CD8-positive, alpha-beta memory T cell (primary cell): ENCODE results near the gene MAMDC4. TPM values are rescaled to one million over a fixed set of nuclear protein-coding genes. Genes with fewer than 3 reads are reported as not detected.

Experiments used
- CTCF ChIA-PET: fragments of 350-600 bp; sonication (Branson Sonifier 250); formaldehyde crosslinking; loops from one replicate; lab custom pipeline; 2021; ENCODE audit warnings: antibody characterized with exemption; lab: Charles Lee
- POLR2A ChIA-PET: fragments of 350-600 bp; sonication (Branson Sonifier 250); formaldehyde crosslinking; loops from one replicate; lab custom pipeline; 2021; ENCODE audit warnings: antibody characterized with exemption; lab: Charles Lee
- DNase-seq, 5 donors: peaks; one replicate each; pipeline versions ENCODE4 v3.0.0 to v3.0.0-alpha.2; 2020 to 2022; ENCODE audit warnings: mixed read lengths in 1 of 5
- H3K27ac ChIP-seq: one replicate; pipeline ENCODE4 v1.7.0; 2013; ENCODE audit warnings: low read depth, mild to moderate bottlenecking, low read length, moderate library complexity
- H3K27me3 ChIP-seq: 2 replicates; pipeline ENCODE4 v1.7.0; 2013; ENCODE audit warnings: low read length, mild to moderate bottlenecking; ENCODE audit not compliant: insufficient read depth, poor library complexity, severe bottlenecking
- H3K36me3 ChIP-seq: 2 replicates; pipeline ENCODE4 v1.7.0; 2013; ENCODE audit warnings: mild to moderate bottlenecking, low read length, moderate library complexity; ENCODE audit not compliant: insufficient read depth
- H3K4me1 ChIP-seq: 2 replicates; pipeline ENCODE4 v1.7.0; 2013; ENCODE audit warnings: mild to moderate bottlenecking, low read length, moderate library complexity; ENCODE audit not compliant: insufficient read depth
- H3K4me3 ChIP-seq: 2 replicates; pipeline ENCODE4 v1.7.0; 2013; ENCODE audit warnings: mild to moderate bottlenecking, low read length
- H3K9me3 ChIP-seq: 2 replicates; pipeline ENCODE4 v1.7.0; 2013; ENCODE audit warnings: mild to moderate bottlenecking, low read length
- H3K27ac Mint-ChIP-seq, 8 donors: one replicate each; pipeline ENCODE4 v1.8.0; 2020 to 2021; ENCODE audit warnings: mixed read lengths in 8 of 8, mild to moderate bottlenecking in 6 of 8, inconsistent platforms in 3 of 8, moderate library complexity in 3 of 8
- H3K27me3 Mint-ChIP-seq, 2 donors: one replicate each; pipeline ENCODE4 v1.8.0; 2020 to 2021; ENCODE audit warnings: mixed read lengths in 2 of 2, mild to moderate bottlenecking in 1 of 2, moderate library complexity in 1 of 2
- H3K36me3 Mint-ChIP-seq, 3 donors: one replicate each; pipeline ENCODE4 v1.8.0; 2020 to 2021; ENCODE audit warnings: mixed read lengths in 3 of 3, inconsistent platforms in 1 of 3, mild to moderate bottlenecking in 1 of 3
- H3K4me1 Mint-ChIP-seq, 3 donors: one replicate each; pipeline ENCODE4 v1.8.0; 2020 to 2021; ENCODE audit warnings: mixed read lengths in 3 of 3, inconsistent platforms in 1 of 3, mild to moderate bottlenecking in 1 of 3
- H3K4me3 Mint-ChIP-seq, 7 donors: one replicate each; pipeline ENCODE4 v1.8.0; 2020 to 2021; ENCODE audit warnings: mixed read lengths in 7 of 7, mild to moderate bottlenecking in 6 of 7, moderate library complexity in 4 of 7, inconsistent platforms in 2 of 7
- H3K9me3 Mint-ChIP-seq, 5 donors: one replicate each; pipeline ENCODE4 v1.8.0; 2020 to 2022; ENCODE audit warnings: mixed read lengths in 5 of 5, mild to moderate bottlenecking in 3 of 5, moderate library complexity in 2 of 5, inconsistent platforms in 1 of 5
- polyA plus RNA-seq: library from polyadenylated mRNA; unstranded; fragments of 300-500 nt; fragmentation: Illumina TruSeq; gene quantifications from one replicate; pipeline ENCODE4 v1.2.3, GENCODE V29; 2021
- total RNA-seq, 2 experiments: library from RNA; stranded (reverse); gene quantifications; one replicate each; pipeline ENCODE4 v1.2.3, GENCODE V29; 2021

Gene MAMDC4
- total and polyA plus RNA-seq, 3 experiments from 2014 or later = 12.2 to 12.9 TPM; not detected in 1

GRCh38 chr9:136889858-136890257, 37.7 kb downstream of the MAMDC4 start:
- Mint-ChIP-seq H3K4me3 (peak overlapping the region in 1 of 7 donors; percentile 56), H3K4me1 (peaks cover 18 to 61% (median 22%) of the 10 kb centered on the region in 3 donors), H3K36me3 (peaks cover 0 to 33% (median 0%) of the 10 kb centered on the region in 3 donors), H3K27ac (no peak overlapping the region), H3K9me3 (no peaks in the 10 kb centered on the region), H3K27me3 (no peaks in the 10 kb centered on the region)
- Histone ChIP-seq H3K27ac (no peak overlapping the region), H3K36me3 (no peaks in the 10 kb centered on the region), H3K9me3 (no peaks in the 10 kb centered on the region), H3K4me1 (peaks cover 17% of the 10 kb centered on the region), H3K4me3 (no peak overlapping the region), H3K27me3 (no peaks in the 10 kb centered on the region)
- ChIA-PET CTCF (interaction anchor here (0.6 kb wide), 1 partner anchor 73 kb away, joined by 4 read pairs; no protein-coding TSS in a partner anchor), POLR2A (no interaction called here)
- no peak for DNase-seq

DNA sequence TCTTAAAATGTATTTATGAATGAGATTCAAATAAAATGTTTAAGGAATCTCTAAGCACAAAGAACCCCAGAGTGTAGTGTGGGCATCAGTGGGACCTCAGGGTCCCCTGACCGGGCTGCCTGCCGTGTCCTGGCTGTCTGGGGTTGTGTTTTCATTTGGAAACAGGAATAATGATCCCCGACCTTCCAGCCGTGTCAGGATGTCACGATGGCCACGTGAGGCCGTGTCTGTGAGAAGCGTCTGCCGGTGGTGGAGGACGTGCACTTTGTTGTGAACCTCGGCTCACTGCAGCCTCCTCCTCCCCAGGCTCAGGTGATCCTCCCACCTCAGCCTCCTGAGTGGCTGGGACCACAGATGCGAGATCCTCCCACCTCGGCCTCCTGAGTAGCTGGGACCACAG, 38.5 kb downstream of the MAMDC4 start:
- Histone ChIP-seq H3K4me1 (peaks cover 9% of the 10 kb centered on the region), H3K27ac (no peak overlapping the region), H3K36me3 (no peaks in the 10 kb centered on the region), H3K27me3 (no peaks in the 10 kb centered on the region), H3K9me3 (no peaks in the 10 kb centered on the region), H3K4me3 (no peak overlapping the region)
- Mint-ChIP-seq H3K4me1 (peaks cover 18 to 60% (median 22%) of the 10 kb centered on the region in 3 donors), H3K27ac (no peak overlapping the region), H3K36me3 (peaks cover 0 to 36% (median 0%) of the 10 kb centered on the region in 3 donors), H3K9me3 (no peaks in the 10 kb centered on the region), H3K4me3 (peak overlapping the region in 1 of 7 donors; percentile 56), H3K27me3 (no peaks in the 10 kb centered on the region)
- ChIA-PET CTCF (interaction anchor here (0.6 to 1.5 kb wide), 2 partner anchors 74 to 145 kb away, joined by 3 to 4 read pairs; no protein-coding TSS in a partner anchor), POLR2A (no interaction called here)
- DNase-seq = no peak

GRCh38 chr9:136896027-136896426, 43.9 kb downstream of the MAMDC4 start:
- H3K4me1 ChIP-seq = no peaks in the 10 kb centered on the region
- H3K27me3 ChIP-seq = no peaks in the 10 kb centered on the region
- no peaks in the 10 kb centered on the region for H3K9me3 Mint-ChIP-seq
- H3K36me3 Mint-ChIP-seq = peaks cover 0 to 46% (median 2%) of the 10 kb centered on the region in 3 donors
- DNase-seq = no peak
- H3K4me3 Mint-ChIP-seq = no peak overlapping the region
- H3K27ac Mint-ChIP-seq = peak overlapping the region in 3 of 8 donors; percentile 23 to 91 (median 29)
- H3K36me3 ChIP-seq = peaks cover 9% of the 10 kb centered on the region
- H3K4me1 Mint-ChIP-seq = peaks cover 12 to 46% (median 21%) of the 10 kb centered on the region in 3 donors
- no peak overlapping the region for H3K4me3 ChIP-seq
- ChIA-PET POLR2A (no interaction called here), CTCF (interaction anchor here (0.7 to 1.1 kb wide), 3 partner anchors 8 to 139 kb away, joined by 3 to 4 read pairs (median 3); partner anchors contain the start of gene AJM1)
- no peaks in the 10 kb centered on the region for H3K27me3 Mint-ChIP-seq
- no peak overlapping the region for H3K27ac ChIP-seq
- no peaks in the 10 kb centered on the region for H3K9me3 ChIP-seq

DNA sequence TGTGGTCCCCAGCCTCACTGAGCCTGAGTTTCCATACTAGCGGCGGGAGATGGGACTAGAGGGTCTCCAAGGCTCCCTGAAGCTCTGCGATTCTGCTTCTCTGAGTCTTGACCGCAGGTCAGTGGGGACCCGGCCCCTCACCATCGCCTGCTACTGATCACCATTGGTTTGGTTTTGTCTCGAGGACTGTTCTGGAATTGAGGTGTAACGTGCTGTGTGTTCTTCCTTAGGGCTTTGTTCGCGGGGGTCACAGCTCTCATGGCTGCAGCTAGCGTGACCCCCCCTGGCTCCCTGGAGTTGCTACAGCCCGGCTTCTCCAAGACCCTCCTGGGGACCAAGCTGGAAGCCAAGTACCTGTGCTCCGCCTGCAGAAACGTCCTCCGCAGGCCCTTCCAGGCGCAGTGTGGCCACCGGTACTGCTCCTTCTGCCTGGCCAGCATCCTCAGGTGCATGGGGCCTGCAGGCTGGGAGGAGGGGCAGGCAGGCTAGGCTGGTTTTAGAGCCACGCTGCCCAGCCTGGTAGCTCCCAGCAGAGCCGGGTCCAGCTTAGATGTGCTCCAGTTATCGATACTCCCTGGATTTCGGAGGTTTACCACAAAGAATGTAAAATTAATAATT, 46.4 kb downstream of the MAMDC4 start:
- H3K27ac Mint-ChIP-seq = peak overlapping the region in 5 of 8 donors; percentile 17 to 87 (median 48)
- no peaks in the 10 kb centered on the region for H3K27me3 Mint-ChIP-seq
- no peaks in the 10 kb centered on the region for H3K9me3 Mint-ChIP-seq
- Histone ChIP-seq H3K4me3 (no peak overlapping the region), H3K27ac (no peak overlapping the region), H3K36me3 (peaks cover 16% of the 10 kb centered on the region), H3K9me3 (no peaks in the 10 kb centered on the region), H3K4me1 (peaks cover 24% of the 10 kb centered on the region), H3K27me3 (no peaks in the 10 kb centered on the region)
- H3K4me3 Mint-ChIP-seq = no peak overlapping the region
- DNase-seq = no peak
- H3K4me1 Mint-ChIP-seq = peaks cover 38 to 55% (median 39%) of the 10 kb centered on the region in 3 donors
- POLR2A ChIA-PET = no interaction called here
- peaks cover 0 to 46% (median 2%) of the 10 kb centered on the region in 3 donors for H3K36me3 Mint-ChIP-seq
- CTCF ChIA-PET = interaction anchor here (0.7 to 1.3 kb wide), 3 partner anchors 10 to 56 kb away, joined by 3 read pairs; no protein-coding TSS in a partner anchor

GRCh38 chr9:136899196-136899595, 47.0 kb downstream of the MAMDC4 start:
- POLR2A ChIA-PET = no interaction called here
- Histone ChIP-seq H3K36me3 (peaks cover 16% of the 10 kb centered on the region), H3K4me3 (no peak overlapping the region), H3K4me1 (peaks cover 30% of the 10 kb centered on the region), H3K27ac (no peak overlapping the region), H3K27me3 (no peaks in the 10 kb centered on the region), H3K9me3 (no peaks in the 10 kb centered on the region)
- H3K4me3 Mint-ChIP-seq = no peak overlapping the region
- H3K36me3 Mint-ChIP-seq = peaks cover 0 to 44% (median 2%) of the 10 kb centered on the region in 3 donors
- H3K9me3 Mint-ChIP-seq = no peaks in the 10 kb centered on the region
- no peaks in the 10 kb centered on the region for H3K27me3 Mint-ChIP-seq
- CTCF ChIA-PET = interaction anchor here (1.3 kb wide), 1 partner anchor 51 kb away, joined by 3 read pairs; no protein-coding TSS in a partner anchor
- H3K27ac Mint-ChIP-seq = peak overlapping the region in 6 of 8 donors; percentile 50 to 99 (median 74)
- peaks cover 38 to 57% (median 41%) of the 10 kb centered on the region in 3 donors for H3K4me1 Mint-ChIP-seq
- no peak for DNase-seq

DNA sequence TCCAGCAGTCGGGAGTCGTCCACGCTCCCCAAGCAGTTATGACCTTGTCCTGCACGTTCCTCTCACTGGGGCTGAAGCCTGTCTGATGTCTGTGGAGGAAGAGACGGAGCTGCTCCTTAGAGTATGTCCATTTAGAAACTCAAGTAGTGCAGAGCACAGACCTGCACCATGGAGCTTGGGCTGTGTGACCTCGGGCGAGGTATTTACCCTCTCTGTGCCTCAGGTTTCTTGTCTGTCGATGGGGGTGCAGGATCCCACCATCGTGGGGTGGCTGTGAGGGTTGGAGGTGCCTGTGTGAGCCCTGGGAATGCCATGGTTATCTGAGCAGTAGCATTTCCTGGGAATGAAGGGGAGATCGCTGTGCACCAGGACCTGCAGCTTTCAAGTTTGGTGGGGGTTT, 48.4 kb downstream of the MAMDC4 start:
- Mint-ChIP-seq H3K36me3 (peaks cover 0 to 40% (median 2%) of the 10 kb centered on the region in 3 donors), H3K9me3 (no peaks in the 10 kb centered on the region), H3K27ac (peak overlapping the region; percentile 34 to 99 (median 96)), H3K4me3 (peak overlapping the region in 2 of 7 donors; percentile 8 to 33), H3K27me3 (no peaks in the 10 kb centered on the region), H3K4me1 (peaks cover 31 to 57% (median 38%) of the 10 kb centered on the region in 3 donors)
- Histone ChIP-seq H3K4me1 (peaks cover 34% of the 10 kb centered on the region), H3K27me3 (no peaks in the 10 kb centered on the region), H3K4me3 (no peak overlapping the region), H3K36me3 (peaks cover 16% of the 10 kb centered on the region), H3K9me3 (no peaks in the 10 kb centered on the region), H3K27ac (no peak overlapping the region)
- ChIA-PET CTCF (no interaction called here), POLR2A (no interaction called here)
- no peak for DNase-seq

GRCh38 chr9:136900988-136901515, 48.9 kb downstream of the MAMDC4 start:
- peaks cover 16% of the 10 kb centered on the region for H3K36me3 ChIP-seq
- peak overlapping the region in 6 of 7 donors; percentile 39 to 88 (median 74) for H3K4me3 Mint-ChIP-seq
- POLR2A ChIA-PET = interaction anchor here (0.6 kb wide), 1 partner anchor 23 kb away, joined by 4 read pairs; no protein-coding TSS in a partner anchor

More at GRCh38 chr9:136900988-136901515, 48.9 kb downstream of the MAMDC4 start:
- H3K36me3 Mint-ChIP-seq = peaks cover 0 to 42% (median 2%) of the 10 kb centered on the region in 3 donors
- Histone ChIP-seq H3K27ac (no peak overlapping the region), H3K9me3 (no peaks in the 10 kb centered on the region), H3K27me3 (no peaks in the 10 kb centered on the region), H3K4me3 (no peak overlapping the region), H3K4me1 (peaks cover 34% of the 10 kb centered on the region)
- DNase-seq = no peak
- H3K9me3 Mint-ChIP-seq = no peaks in the 10 kb centered on the region
- no peaks in the 10 kb centered on the region for H3K27me3 Mint-ChIP-seq
- peaks cover 31 to 57% (median 38%) of the 10 kb centered on the region in 3 donors for H3K4me1 Mint-ChIP-seq
- CTCF ChIA-PET = interaction anchor here (0.6 to 1.9 kb wide), 3 partner anchors 11 to 128 kb away, joined by 3 to 6 read pairs (median 4); no protein-coding TSS in a partner anchor
- peak overlapping the region; percentile 91 to 99 (median 97) for H3K27ac Mint-ChIP-seq
